DND-41 (cell line): ENCODE data around the gene COQ6.
"Not testable (repeated sequence)": the region's sequence is repeated elsewhere in the genome, so short reads cannot be mapped to it uniquely, and the experiment has no call there.

ENCODE experiments used
- ATAC-seq: fragments of 200-7000 bp; cut with Tn5 transposase; 3 replicates; pipeline ENCODE4 v1.9.1; 2021; ENCODE audit warnings: low read depth; ENCODE audit not compliant: insufficient read depth
- DNase-seq: peaks from one replicate; pipeline ENCODE4 v3.0.0-alpha.2; 2020
- H2AFZ ChIP-seq: 2 replicates; pipeline ENCODE4 v1.6.0; 2012; ENCODE audit warnings: low read depth, low read length
- H3K27ac ChIP-seq: 2 replicates; pipeline ENCODE4 v1.5.1; 2012; ENCODE audit warnings: low read length, inconsistent platforms
- H3K27me3 ChIP-seq: fragments of 200-600 bp; sonication (generic); 2 replicates; pipeline ENCODE4 v1.6.0; 2012; ENCODE audit warnings: low read length, mild to moderate bottlenecking, inconsistent platforms; ENCODE audit not compliant: insufficient read depth, poor library complexity
- H3K36me3 ChIP-seq: 2 replicates; pipeline ENCODE4 v1.5.1; 2012; ENCODE audit warnings: low read length, inconsistent platforms; ENCODE audit not compliant: insufficient read depth
- H3K4me1 ChIP-seq: 2 replicates; pipeline ENCODE4 v1.5.1; 2012; ENCODE audit warnings: mild to moderate bottlenecking, low read length; ENCODE audit not compliant: insufficient read depth
- H3K4me2 ChIP-seq: 2 replicates; pipeline ENCODE4 v1.6.0; 2012; ENCODE audit warnings: mild to moderate bottlenecking, moderate library complexity, low read length, inconsistent platforms; ENCODE audit not compliant: insufficient read depth
- H3K4me3 ChIP-seq, 2 experiments: fragments of 200-600 bp in 1 of 2; shearing (Covaris generic) in 1 of 2; 2 replicates each; pipeline ENCODE4 v1.5.1; 2012 to 2016; ENCODE audit warnings: inconsistent platforms in 2 of 2, low read length in 2 of 2, mild to moderate bottlenecking in 2 of 2, low read depth in 1 of 2, moderate library complexity in 1 of 2
- H3K79me2 ChIP-seq: 2 replicates; pipeline ENCODE4 v1.6.0; 2012; ENCODE audit warnings: low read length, inconsistent platforms; ENCODE audit not compliant: insufficient read depth
- H3K9ac ChIP-seq: 2 replicates; pipeline ENCODE4 v1.6.0; 2012; ENCODE audit warnings: low read depth, mild to moderate bottlenecking, inconsistent platforms, low read length, moderate library complexity
- H3K9me3 ChIP-seq: 2 replicates; pipeline ENCODE4 v1.5.1; 2012; ENCODE audit warnings: low read length, moderate library complexity, mild to moderate bottlenecking, inconsistent platforms; ENCODE audit not compliant: insufficient read depth, severe bottlenecking
- H4K20me1 ChIP-seq: 2 replicates; pipeline ENCODE4 v1.6.0; 2012; ENCODE audit warnings: low read length; ENCODE audit not compliant: insufficient read depth
- CTCF ChIP-seq: IDR thresholded peaks from 2 replicates; pipeline ENCODE4 v1.5.1; 2012; ENCODE audit warnings: borderline replicate concordance, low read length, moderate library complexity, mild to moderate bottlenecking; ENCODE audit not compliant: poor library complexity, severe bottlenecking; ENCODE audit errors: extremely low read depth
- EZH2 ChIP-seq: IDR thresholded peaks from 3 replicates; pipeline ENCODE4 v1.6.1; 2012; ENCODE audit warnings: borderline replicate concordance, low read depth, mild to moderate bottlenecking, moderate library complexity, low read length, inconsistent platforms; ENCODE audit not compliant: severe bottlenecking

Gene COQ6

GRCh38 chr14:73976125-73976524 is 26.0 kb downstream of the COQ6 start:
- Histone ChIP-seq H3K9me3 (no peaks in the 10 kb centered on the region), H3K27me3 (no peaks in the 10 kb centered on the region), H3K4me3 (no peak overlapping the region), H4K20me1 (no peaks in the 10 kb centered on the region), H3K9ac (no peak overlapping the region), H2AFZ (no peak overlapping the region), H3K4me1 (no peaks in the 10 kb centered on the region), H3K4me2 (no peak overlapping the region), H3K79me2 (no peaks in the 10 kb centered on the region), H3K27ac (no peak overlapping the region), H3K36me3 (peaks cover 37% of the 10 kb centered on the region)
- DNase-seq (no peak), ATAC-seq (no peak)
- TF ChIP-seq CTCF: no peak
- TF ChIP-seq EZH2: no peak

GRCh38 chr14:73977896-73978295 is 27.8 kb downstream of the COQ6 start:
- DNase-seq (no peak), ATAC-seq (no peak)
- no peaks in the 10 kb centered on the region for H3K79me2 ChIP-seq
- no peaks in the 10 kb centered on the region for H3K4me1 ChIP-seq
- H3K4me2 ChIP-seq: no peak overlapping the region
- TF ChIP-seq EZH2 (no peak), CTCF (no peak)
- no peaks in the 10 kb centered on the region for H3K9me3 ChIP-seq
- H3K4me3 ChIP-seq: no peak overlapping the region
- no peak overlapping the region for H2AFZ ChIP-seq
- H3K27me3 ChIP-seq: no peaks in the 10 kb centered on the region
- H3K36me3 ChIP-seq: peaks cover 31% of the 10 kb centered on the region
- H3K9ac ChIP-seq: no peak overlapping the region
- H4K20me1 ChIP-seq: no peaks in the 10 kb centered on the region
- H3K27ac ChIP-seq: no peak overlapping the region

- no peak overlapping the region for H3K9ac ChIP-seq
- no peak overlapping the region for H3K4me3 ChIP-seq
- peaks cover 20% of the 10 kb centered on the region; the same call in 1 of the 2 replicates for H3K36me3 ChIP-seq
- TF ChIP-seq EZH2: no peak
- no peak for TF ChIP-seq CTCF
- H3K4me1 ChIP-seq: no peaks in the 10 kb centered on the region
- H3K9me3 ChIP-seq: no peaks in the 10 kb centered on the region
- no peaks in the 10 kb centered on the region for H3K79me2 ChIP-seq
- H3K4me2 ChIP-seq: no peak overlapping the region
- DNase-seq (no peak), ATAC-seq (no peak)
- H3K27ac ChIP-seq: no peak overlapping the region
- no peaks in the 10 kb centered on the region for H3K27me3 ChIP-seq
- H2AFZ ChIP-seq: no peak overlapping the region
- no peaks in the 10 kb centered on the region for H4K20me1 ChIP-seq
These were observed 38.0 kb downstream of the COQ6 start for GRCh38 chr14:73988065-73988464.

- not testable (repeated sequence) for H2AFZ ChIP-seq, H3K4me2 ChIP-seq, H3K9ac ChIP-seq, H3K27me3 ChIP-seq, H3K9me3 ChIP-seq, H4K20me1 ChIP-seq, DNase-seq, H3K27ac ChIP-seq, ATAC-seq, H3K79me2 ChIP-seq, H3K4me1 ChIP-seq, H3K4me3 ChIP-seq
- H3K36me3 ChIP-seq: peaks cover 20% of the 10 kb centered on the region; the same call in 1 of the 2 replicates
These were observed 38.6 kb downstream of the COQ6 start for GRCh38 chr14:73988656-73989055.
